Uterine smooth muscle cell (primary cell): ENCODE measurements around the gene MMRN2. TPM values are rescaled to one million over a fixed set of nuclear protein-coding genes. Genes with fewer than 3 reads are reported as not detected.

Experiments
- total RNA-seq: library from RNA; depleted of rRNA; stranded (reverse); fragments of >200 nt; gene quantifications from 2 replicates; pipeline ENCODE4 v1.2.3, GENCODE V29; 2014

The MMRN2 gene, protein sequence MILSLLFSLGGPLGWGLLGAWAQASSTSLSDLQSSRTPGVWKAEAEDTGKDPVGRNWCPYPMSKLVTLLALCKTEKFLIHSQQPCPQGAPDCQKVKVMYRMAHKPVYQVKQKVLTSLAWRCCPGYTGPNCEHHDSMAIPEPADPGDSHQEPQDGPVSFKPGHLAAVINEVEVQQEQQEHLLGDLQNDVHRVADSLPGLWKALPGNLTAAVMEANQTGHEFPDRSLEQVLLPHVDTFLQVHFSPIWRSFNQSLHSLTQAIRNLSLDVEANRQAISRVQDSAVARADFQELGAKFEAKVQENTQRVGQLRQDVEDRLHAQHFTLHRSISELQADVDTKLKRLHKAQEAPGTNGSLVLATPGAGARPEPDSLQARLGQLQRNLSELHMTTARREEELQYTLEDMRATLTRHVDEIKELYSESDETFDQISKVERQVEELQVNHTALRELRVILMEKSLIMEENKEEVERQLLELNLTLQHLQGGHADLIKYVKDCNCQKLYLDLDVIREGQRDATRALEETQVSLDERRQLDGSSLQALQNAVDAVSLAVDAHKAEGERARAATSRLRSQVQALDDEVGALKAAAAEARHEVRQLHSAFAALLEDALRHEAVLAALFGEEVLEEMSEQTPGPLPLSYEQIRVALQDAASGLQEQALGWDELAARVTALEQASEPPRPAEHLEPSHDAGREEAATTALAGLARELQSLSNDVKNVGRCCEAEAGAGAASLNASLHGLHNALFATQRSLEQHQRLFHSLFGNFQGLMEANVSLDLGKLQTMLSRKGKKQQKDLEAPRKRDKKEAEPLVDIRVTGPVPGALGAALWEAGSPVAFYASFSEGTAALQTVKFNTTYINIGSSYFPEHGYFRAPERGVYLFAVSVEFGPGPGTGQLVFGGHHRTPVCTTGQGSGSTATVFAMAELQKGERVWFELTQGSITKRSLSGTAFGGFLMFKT
- 3.9 and 14.9 TPM in 2 replicates for total RNA-seq

DNA sequence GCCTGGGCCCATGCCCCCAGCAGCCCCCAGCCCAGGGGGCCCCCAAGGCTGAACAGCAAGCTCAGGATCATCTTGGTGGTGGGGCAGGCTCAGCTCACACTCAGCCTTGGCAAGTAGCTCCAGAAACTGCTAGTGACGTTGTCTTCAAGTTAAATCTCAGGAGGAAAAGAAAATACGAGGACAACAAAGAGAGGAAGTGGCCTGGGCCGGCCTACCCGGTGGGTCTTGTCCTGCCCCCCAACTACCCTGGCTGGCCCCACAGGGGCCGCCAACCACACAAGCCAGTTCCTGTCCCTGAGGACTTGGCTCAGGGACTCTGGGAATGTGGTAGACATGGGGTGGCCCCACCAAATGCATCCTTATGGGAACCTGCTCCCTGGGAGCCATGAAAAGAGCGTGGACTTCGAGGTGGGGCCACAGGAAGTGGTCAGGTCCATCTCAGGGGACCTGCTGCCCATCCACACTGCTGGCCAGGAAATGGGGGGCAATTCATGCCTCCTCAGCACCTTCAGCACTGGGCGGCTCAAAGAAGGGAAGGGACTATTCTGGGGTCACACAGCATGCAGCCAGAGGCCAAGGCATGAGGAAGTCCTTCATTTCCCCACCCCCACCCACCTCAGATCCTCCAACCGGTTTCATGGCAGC is at the start of gene MMRN2:
Gene MMRN2 (minus strand): TSS at position 145 of the 645 bp plus-strand sequence. CDS start 74 bp downstream, at position 71.

DNA sequence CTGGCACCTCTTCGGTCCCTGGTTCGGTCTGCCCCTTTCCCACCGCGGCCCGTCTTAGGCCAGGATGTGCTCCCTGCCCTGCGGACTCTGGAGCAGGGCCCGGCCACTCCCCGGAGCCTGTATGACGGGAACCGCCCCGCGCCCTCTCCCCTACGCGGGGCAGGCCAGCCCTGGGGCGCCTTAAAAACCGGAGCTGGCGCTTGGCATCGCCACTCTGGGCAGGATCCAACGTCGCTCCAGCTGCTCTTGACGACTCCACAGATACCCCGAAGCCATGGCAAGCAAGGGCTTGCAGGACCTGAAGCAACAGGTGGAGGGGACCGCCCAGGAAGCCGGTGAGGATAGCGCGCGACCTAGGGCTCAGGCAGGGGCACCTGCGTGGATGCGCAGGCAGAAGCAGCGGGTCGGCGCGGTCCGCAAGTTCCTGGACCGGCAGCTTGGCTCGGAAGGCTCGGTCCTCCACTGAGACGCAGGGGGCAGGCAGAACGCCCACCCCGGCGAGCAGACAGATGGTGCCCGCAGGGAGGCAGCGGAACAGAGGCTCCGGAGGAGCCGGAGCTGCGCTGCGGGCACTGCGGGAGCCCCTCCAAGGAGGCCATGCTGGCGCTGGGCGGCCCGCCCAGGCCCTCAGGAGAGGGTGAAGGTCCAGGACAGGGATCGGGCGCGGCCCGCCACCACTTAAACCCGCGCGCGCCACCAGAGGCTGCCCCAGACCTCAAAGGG is 11.0 kb upstream of the MMRN2 start, which contains the start of gene ADIRF:
Gene ADIRF (plus strand): TSS at position 212 of the 723 bp plus-strand sequence. CDS start 63 bp downstream, at position 275.

DNA sequence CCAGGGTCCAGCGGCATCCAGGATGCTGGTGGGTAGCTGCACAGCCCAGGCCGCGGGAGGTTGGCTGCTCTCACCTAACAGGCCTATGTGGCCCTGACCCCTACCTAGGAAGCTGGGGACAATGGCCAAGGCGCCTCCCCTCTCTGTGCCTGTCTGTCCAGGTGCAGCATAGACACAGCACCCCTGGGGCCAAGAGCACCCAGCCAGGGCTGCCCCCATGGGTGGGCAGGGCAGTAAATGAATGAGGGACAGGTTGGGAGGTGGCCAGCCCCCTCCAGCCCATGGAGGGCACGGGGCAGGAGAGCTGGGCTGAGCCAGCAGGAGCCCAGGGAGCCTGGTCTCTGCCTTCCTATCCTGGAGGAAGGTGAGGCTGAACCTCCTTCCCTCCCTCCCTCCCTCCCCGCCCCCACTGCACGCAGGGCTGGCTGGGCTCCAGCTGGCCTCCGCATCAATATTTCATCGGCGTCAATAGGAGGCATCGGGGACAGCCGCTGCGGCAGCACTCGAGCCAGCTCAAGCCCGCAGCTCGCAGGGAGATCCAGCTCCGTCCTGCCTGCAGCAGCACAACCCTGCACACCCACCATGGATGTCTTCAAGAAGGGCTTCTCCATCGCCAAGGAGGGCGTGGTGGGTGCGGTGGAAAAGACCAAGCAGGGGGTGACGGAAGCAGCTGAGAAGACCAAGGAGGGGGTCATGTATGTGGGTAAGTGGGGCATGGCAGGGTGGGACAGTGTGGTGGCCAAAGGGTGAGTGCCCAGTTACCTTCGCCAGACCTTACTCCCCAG is 893 bp upstream of the MMRN2 start, which contains the start of gene SNCG:
Gene SNCG (plus strand): TSS at position 484 of the 785 bp plus-strand sequence. CDS start 99 bp downstream, at position 583.

Other genes with a start within 250 kb of the MMRN2 start
- gene BMPR1A, start 201.0 kb downstream of the MMRN2 start, total RNA-seq: 59.3 and 60.6 TPM in 2 replicates
- 7.2 and 7.5 TPM in 2 replicates for gene SNCG, start 984 bp upstream of the MMRN2 start, total RNA-seq
- gene ADIRF, start 10.9 kb upstream of the MMRN2 start, total RNA-seq: 36.3 and 73.0 TPM in 2 replicates
- not detected in 2 replicates for gene FAM25A, start 62.7 kb upstream of the MMRN2 start, total RNA-seq
- gene GLUD1, start 137.2 kb upstream of the MMRN2 start, total RNA-seq: 280 and 331 TPM in 2 replicates
- 24.4 and 36.5 TPM in 2 replicates for gene SHLD2, start 137.6 kb upstream of the MMRN2 start, total RNA-seq